IPS-18c (cell line): ENCODE measurements around the gene CXCL3.

ENCODE experiments used
- H3K4me3 ChIP-seq: 2 replicates; pipeline ENCODE4 v1.7.0; 2013; ENCODE audit warnings: low read depth, mild to moderate bottlenecking, low read length, moderate library complexity; ENCODE audit not compliant: insufficient read depth
- H3K9me3 ChIP-seq: one replicate; pipeline ENCODE4 v1.6.1; 2013; ENCODE audit warnings: mild to moderate bottlenecking, low read length, moderate library complexity; ENCODE audit not compliant: control insufficient read depth, insufficient read depth

CXCL3 gene

GRCh38 chr4:74057588-74057987, 19.1 kb upstream of the CXCL3 start:
- Histone ChIP-seq H3K9me3 (no peaks in the 10 kb centered on the region), H3K4me3 (no peak overlapping the region)

DNA sequence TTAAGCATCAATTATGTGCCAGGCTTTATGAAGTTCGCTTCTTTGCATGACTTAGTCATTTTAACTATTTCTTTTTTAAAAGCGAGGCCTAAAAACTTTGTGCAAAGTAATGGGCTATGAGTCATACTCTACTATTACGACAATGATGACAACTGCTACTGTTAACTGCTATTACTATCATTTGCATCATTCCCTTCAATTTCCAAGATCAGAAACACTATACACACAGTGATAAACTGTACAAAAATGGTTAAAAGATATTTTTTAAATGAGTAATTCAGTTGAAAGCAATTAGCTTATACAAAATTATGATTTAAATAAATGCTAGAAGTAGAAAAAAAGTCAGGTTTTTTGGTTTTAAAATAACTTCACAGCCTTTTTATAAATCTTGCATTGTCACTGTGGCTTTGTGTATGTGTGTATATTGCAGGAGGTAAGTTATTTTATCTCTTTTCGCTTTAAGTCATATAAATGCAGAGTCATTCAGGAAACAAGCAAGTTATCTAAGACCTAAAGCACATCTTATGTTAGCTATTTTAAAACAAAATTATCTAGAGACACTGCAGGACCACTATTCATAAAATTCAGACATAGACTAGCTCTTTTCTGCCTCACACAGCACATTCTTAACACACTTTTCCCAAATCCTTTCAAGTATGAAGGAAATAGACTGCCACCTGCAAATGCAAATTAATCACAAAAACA, 18.5 kb upstream of the CXCL3 start:
- no peak overlapping the region for H3K4me3 ChIP-seq
- H3K9me3 ChIP-seq, result no peaks in the 10 kb centered on the region

GRCh38 chr4:74056114-74056857, 17.8 kb upstream of the CXCL3 start:
- H3K9me3 ChIP-seq, result no peaks in the 10 kb centered on the region
- H3K4me3 ChIP-seq, result no peak overlapping the region

DNA sequence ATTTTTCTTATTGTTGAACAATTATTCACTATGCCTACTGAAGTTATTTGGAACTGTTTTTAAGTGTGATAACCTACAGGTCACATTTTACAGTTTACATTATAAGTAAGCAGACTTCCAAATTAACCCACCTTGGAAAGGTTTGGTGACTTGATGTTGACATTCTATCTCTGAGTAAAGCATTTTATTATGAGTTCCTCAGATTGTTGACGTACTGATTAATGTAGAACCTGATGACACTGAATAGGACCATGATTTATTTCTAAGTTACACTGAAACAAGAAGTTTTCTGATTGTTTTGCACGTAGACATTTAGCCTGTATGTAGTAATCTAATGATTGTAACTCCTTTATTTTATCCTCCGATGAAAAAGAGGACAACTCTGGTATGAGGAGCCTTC, 17.0 kb upstream of the CXCL3 start:
- no peaks in the 10 kb centered on the region for H3K9me3 ChIP-seq

GRCh38 chr4:74055096-74055495, 16.6 kb upstream of the CXCL3 start:
- Histone ChIP-seq H3K4me3 (no peak overlapping the region), H3K9me3 (no peaks in the 10 kb centered on the region)

More for the DNA sequence above, 17.0 kb upstream of the CXCL3 start:
- no peak overlapping the region for H3K4me3 ChIP-seq

DNA sequence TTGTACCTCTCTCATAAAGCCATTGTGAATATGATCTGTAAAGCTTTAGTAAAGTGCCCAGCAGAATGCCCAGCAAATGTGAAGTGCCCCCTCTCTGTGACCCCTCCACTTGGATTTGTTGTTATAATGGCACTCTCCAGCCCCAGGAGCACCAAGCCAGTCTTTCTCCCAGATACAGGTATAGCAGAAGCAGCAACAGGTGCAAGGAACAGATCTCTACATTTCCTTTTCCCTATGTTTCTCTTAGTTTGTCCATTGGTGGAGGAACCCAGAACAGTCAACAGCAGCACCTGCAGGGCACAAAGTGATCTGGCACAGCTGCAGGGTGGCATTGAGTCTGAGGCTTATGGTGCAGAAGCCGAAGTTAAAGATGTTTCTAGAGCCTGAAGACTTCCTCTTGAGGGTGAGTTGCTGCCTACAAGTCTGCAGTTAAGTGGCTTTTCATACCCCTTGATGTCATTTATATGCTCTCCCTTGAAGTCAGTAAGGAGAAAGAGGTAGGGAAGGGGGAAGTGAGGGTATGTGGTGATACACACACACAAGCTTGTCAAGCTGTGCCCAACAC, 16.1 kb upstream of the CXCL3 start:
- no peak overlapping the region for H3K4me3 ChIP-seq
- no peaks in the 10 kb centered on the region for H3K9me3 ChIP-seq

GRCh38 chr4:74047152-74047551, 8.7 kb upstream of the CXCL3 start:
- Histone ChIP-seq H3K4me3 (no peak overlapping the region), H3K9me3 (no peaks in the 10 kb centered on the region)

GRCh38 chr4:74045772-74046171, 7.3 kb upstream of the CXCL3 start:
- no peak overlapping the region for H3K4me3 ChIP-seq
- H3K9me3 ChIP-seq, result no peaks in the 10 kb centered on the region

DNA sequence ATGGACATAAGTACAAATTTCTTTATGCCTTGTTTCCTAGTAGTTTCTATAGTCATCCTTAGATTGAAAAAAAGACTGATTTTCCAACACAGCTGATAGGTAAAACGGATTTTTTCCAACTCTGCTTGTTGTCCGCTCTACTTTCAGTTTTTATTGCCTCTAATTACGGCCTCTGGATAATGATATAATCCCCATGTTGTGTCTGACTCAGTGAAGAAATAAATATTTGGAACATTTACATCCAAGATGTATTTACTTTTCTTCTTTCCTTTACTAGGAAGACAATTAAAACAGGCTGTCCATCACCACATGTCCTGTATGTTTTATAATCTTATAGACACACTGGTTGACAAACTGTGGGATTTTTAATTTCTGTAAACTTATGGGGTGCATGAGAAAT, 6.8 kb upstream of the CXCL3 start:
- H3K4me3 ChIP-seq, result no peak overlapping the region
- no peaks in the 10 kb centered on the region for H3K9me3 ChIP-seq

- Histone ChIP-seq H3K4me3 (no peak overlapping the region), H3K9me3 (no peaks in the 10 kb centered on the region)
These were observed 6.2 kb upstream of the CXCL3 start for GRCh38 chr4:74044677-74045076.

GRCh38 chr4:74042681-74043080, 4.2 kb upstream of the CXCL3 start:
- no peak overlapping the region for H3K4me3 ChIP-seq
- H3K9me3 ChIP-seq, result no peaks in the 10 kb centered on the region

- H3K9me3 ChIP-seq, result no peaks in the 10 kb centered on the region
- H3K4me3 ChIP-seq, result no peak overlapping the region
These were observed 2.9 kb upstream of the CXCL3 start for GRCh38 chr4:74041418-74041817.

GRCh38 chr4:74039315-74039763, 850 bp upstream of the CXCL3 start:
- H3K4me3 ChIP-seq, result peak overlapping the region; percentile 55
- H3K9me3 ChIP-seq, result no peaks in the 10 kb centered on the region

DNA sequence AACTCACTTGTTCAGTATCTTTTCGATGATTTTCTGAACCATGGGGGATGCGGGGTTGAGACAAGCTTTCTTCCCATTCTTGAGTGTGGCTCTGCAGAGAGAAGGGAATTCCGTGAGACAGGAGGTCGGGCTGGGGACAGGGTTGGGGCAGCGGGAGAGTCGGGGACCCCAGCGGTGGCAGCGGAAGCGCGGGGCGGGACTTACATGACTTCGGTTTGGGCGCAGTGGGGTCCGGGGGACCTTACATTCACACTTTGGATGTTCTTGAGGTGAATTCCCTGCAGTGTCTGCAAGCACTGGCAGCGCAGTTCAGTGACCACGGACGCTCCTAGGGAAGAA, 434 bp downstream of the CXCL3 start:
- Histone ChIP-seq H3K4me3 (peak overlapping the region; percentile 55), H3K9me3 (no peaks in the 10 kb centered on the region)

DNA sequence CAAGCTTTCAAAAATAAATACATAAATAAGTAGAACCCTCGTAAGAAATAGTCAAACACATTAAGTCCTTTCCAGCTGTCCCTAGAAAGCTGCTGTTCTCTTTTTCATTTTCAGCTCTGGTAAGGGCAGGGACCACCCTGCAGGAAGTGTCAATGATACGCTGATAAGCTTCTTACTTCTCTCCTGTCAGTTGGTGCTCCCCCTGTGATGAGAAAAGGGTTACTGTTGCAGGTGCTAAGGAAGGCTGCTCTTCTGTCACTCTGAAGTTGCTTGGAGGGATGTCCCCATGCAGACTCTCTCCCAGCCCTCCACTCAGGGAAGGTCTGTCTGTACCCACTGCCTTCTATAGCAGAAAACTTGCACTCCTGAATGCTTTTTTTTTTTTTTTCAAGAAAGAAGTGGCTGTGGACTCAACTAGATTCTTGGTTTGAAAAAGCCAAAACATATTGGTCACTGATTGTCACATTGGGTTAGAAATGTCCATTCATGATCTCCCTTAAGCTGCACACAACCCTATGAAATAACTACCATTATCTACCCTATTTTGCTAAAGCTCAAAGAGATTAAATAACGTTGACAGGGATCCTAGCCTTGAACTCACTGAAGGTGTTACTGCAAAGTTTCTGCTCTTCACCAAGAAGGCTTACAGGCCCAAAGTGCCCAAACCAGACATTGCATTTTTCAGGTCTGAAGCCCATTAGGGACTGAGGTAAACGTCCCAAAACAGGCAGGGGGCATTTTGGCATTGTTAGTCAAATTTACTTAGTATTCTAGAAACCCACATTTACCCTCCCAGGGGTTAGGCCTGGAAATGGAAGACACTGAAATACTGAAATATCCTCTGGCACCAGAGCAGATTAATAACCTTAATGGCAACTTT, 1.2 kb downstream of the CXCL3 start:
- Histone ChIP-seq H3K4me3 (peak overlapping the region; percentile 55; the same call in 1 of the 2 replicates), H3K9me3 (no peaks in the 10 kb centered on the region)

GRCh38 chr4:74033739-74034138, 4.8 kb downstream of the CXCL3 start:
- Histone ChIP-seq H3K4me3 (no peak overlapping the region), H3K9me3 (no peaks in the 10 kb centered on the region)

DNA sequence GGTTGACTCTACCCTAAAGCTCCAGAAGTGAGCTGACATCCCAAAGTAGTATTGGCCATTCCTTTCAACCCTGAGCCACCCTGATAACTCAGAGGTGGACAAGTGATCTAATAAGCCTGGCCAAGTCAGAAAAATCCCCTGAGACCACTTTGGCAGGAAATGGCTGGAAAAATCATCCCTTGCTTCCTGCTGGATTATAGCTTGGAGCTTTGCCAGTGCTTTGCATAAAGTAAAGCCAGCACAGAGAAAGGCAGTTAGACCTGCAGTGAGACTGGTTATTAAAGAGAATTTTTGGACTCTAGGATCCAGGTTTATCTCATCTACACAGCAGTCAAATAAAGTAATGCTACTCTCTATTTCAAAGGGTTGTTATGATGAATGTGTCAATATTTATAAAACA, 6.4 kb downstream of the CXCL3 start:
- no peak overlapping the region for H3K4me3 ChIP-seq
- no peaks in the 10 kb centered on the region for H3K9me3 ChIP-seq
